Vagina (tissue), 2 donors: ENCODE measurements around the gene SV2B.

ENCODE experiments used
- CTCF ChIP-seq, 3 experiments: fragments of 450-650 bp in 2 of 3; fragments of 200-600 bp in 1 of 3; sonication (generic) in 1 of 3; IDR thresholded peaks; one replicate each; pipeline ENCODE4 v1.5.1; 2017 to 2019; ENCODE audit warnings: antibody characterized with exemption in 3 of 3, mild to moderate bottlenecking in 2 of 3, moderate library complexity in 2 of 3
- POLR2A ChIP-seq, 2 donors: fragments of 450-650 bp; IDR thresholded peaks; one replicate each; pipeline ENCODE4 v1.6.1; 2017; ENCODE audit warnings: antibody characterized with exemption in 2 of 2, mild to moderate bottlenecking in 2 of 2, moderate library complexity in 2 of 2

GRCh38 chr15:91294344-91294743, 194.3 kb downstream of the SV2B start:
- no peak for TF ChIP-seq CTCF (IDR thresholded peaks at IDR 0.05)
- TF ChIP-seq POLR2A (IDR thresholded peaks at IDR 0.05), result no peak
